ENCODE measurements around the gene CDC40. TPM values are rescaled to one million over a fixed set of nuclear protein-coding genes. Genes with fewer than 3 reads are reported as not detected.

The CDC40 gene
- total and polyA plus RNA-seq, 10 of the 15 experiments (the other 5 are each of a cell fraction or from before 2014, with no cell fraction given) = 20.1 to 35.5 (median 26.1) TPM

DNA sequence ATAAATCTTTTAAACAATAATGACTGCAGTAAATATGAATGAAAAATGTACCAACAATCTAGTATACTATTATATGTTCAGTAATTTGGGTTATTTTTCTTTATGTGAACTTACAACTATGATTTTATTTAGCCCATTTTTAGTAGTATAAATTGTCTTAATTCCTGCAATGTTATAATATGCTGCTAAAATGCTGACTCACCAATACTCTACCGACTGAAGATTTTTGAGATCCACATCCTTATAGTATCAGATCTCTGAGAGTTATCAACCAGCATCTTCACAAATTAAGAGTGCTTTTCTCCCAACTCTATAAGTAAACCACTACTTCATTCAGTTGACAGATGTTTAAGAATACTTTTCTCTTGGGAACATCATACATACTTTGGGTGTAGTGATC is 16.6 kb downstream of the CDC40 start (continued):
- TF ChIP-seq, protein P1, sequence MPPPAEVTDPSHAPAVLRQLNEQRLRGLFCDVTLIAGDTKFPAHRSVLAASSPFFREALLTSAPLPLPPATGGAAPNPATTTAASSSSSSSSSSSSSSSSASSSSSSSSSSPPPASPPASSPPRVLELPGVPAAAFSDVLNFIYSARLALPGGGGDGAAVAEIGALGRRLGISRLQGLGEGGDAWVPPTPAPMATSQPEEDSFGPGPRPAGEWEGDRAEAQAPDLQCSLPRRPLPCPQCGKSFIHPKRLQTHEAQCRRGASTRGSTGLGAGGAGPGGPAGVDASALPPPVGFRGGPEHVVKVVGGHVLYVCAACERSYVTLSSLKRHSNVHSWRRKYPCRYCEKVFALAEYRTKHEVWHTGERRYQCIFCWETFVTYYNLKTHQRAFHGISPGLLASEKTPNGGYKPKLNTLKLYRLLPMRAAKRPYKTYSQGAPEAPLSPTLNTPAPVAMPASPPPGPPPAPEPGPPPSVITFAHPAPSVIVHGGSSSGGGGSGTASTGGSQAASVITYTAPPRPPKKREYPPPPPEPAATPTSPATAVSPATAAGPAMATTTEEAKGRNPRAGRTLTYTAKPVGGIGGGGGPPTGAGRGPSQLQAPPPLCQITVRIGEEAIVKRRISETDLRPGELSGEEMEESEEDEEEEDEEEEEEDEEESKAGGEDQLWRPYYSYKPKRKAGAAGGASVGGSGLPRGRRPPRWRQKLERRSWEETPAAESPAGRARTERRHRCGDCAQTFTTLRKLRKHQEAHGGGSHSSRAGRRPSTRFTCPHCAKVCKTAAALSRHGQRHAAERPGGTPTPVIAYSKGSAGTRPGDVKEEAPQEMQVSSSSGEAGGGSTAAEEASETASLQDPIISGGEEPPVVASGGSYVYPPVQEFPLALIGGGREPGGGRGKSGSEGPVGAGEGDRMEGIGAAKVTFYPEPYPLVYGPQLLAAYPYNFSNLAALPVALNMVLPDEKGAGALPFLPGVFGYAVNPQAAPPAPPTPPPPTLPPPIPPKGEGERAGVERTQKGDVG (CRISPR knock-in tag; IDR thresholded peaks at IDR 0.05) = no peak
- TF ChIP-seq MXI1 (IDR thresholded peaks at IDR 0.05; ENCODE audit: low read depth, low read length) = no peak

DNA sequence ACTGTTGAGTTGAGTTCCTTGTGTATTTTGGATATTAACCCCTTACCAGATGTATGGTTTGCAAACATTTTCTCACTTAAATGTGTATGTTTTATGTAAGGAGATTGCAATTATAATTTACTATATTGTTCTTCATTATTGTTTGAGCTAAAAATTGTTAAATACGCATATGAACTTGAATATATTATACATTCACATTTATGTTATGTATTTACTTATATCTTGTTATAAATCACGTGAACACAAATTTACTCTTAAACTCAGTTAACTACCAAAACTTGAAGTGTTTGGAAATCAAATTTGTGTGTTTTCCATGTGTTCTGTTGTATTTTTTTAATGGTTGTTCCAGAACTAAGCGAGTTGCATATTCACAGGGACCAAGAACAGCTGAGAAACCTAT is 18.3 kb downstream of the CDC40 start:
- Histone ChIP-seq H3K4me3 (no peak overlapping the region), H3K36me3 (ENCODE audit: control insufficient read depth in 2 of 2, insufficient read depth in 2 of 2, low read length in 1 of 2) (no peaks in the 10 kb centered on the region; a peak in 1 of 4 replicates), H3K79me2 (ENCODE audit: control insufficient read depth, insufficient read depth, low read length) (peaks cover 1% of the 10 kb centered on the region), H3K4me1 (ENCODE audit: control insufficient read depth, insufficient read depth, low read length) (no peaks in the 10 kb centered on the region), H4K20me1 (ENCODE audit: control insufficient read depth, insufficient read depth) (no peaks in the 10 kb centered on the region), H3K9ac (ENCODE audit: control insufficient read depth, insufficient read depth, low read length) (no peak overlapping the region), H3K27ac (ENCODE audit: control insufficient read depth, insufficient read depth) (no peak overlapping the region), H3K4me2 (ENCODE audit: control insufficient read depth, insufficient read depth) (no peak overlapping the region), H3K27me3 (replicated peaks in 1 of 2; ENCODE audit: control insufficient read depth in 2 of 2, insufficient read depth in 2 of 2, low read length in 1 of 2) (no peaks in the 10 kb centered on the region), H2AFZ (ENCODE audit: control insufficient read depth, low read depth, low read length) (no peak overlapping the region), H3K9me3 (replicated peaks; ENCODE audit: control insufficient read depth, insufficient read depth, low read length) (no peaks in the 10 kb centered on the region)
- no peak for TF ChIP-seq NFIC (IDR thresholded peaks at IDR 0.05; ENCODE audit: low read depth, low read length)
- no peak for TF ChIP-seq MAX (IDR thresholded peaks at IDR 0.05; ENCODE audit: low read depth, low read length)
- no peak for TF ChIP-seq NFYA (IDR thresholded peaks at IDR 0.05; ENCODE audit: borderline replicate concordance, low read depth, low read length)
- no peak for TF ChIP-seq HCFC1 (IDR thresholded peaks at IDR 0.05; ENCODE audit: low read length)
- no peak for TF ChIP-seq TARDBP (IDR thresholded peaks at IDR 0.05; ENCODE audit: borderline replicate concordance)
- no peak for TF ChIP-seq SREBF1 (IDR thresholded peaks at IDR 0.05; ENCODE audit: low read length)
- TF ChIP-seq BMI1 (IDR thresholded peaks at IDR 0.05; ENCODE audit: borderline replicate concordance) = no peak
- TF ChIP-seq SMARCA5 (IDR thresholded peaks at IDR 0.05) = no peak
- no peak for TF ChIP-seq BRCA1 (IDR thresholded peaks at IDR 0.05; ENCODE audit: low read depth, low read length)
- no peak for TF ChIP-seq CHD4 (IDR thresholded peaks at IDR 0.05)
- TF ChIP-seq EP300 (IDR thresholded peaks at IDR 0.05; ENCODE audit: borderline replicate concordance in 1 of 2, control insufficient read depth in 1 of 2, low read depth in 2 of 2, low read length in 2 of 2) = no peak
- no peak for TF ChIP-seq STAT1 (conservative IDR thresholded peaks at IDR 0.05)
- no peak for TF ChIP-seq EED (IDR thresholded peaks at IDR 0.05; ENCODE audit: low read depth)
- TF ChIP-seq MYB (IDR thresholded peaks at IDR 0.05; ENCODE audit: borderline replicate concordance, low read depth, low read length) = no peak
- RAD21 ChIA-PET (ENCODE audit: unreplicated experiment) = interaction anchor here (0.9 kb wide), 1 partner anchor 10 kb away, joined by 3 read pairs; no protein-coding TSS in a partner anchor
- SMC1A ChIA-PET (ENCODE audit: uncharacterized antibody, unreplicated experiment) = interaction anchor here (1.2 to 1.9 kb wide), 4 partner anchors 10 to 16 kb away, joined by 3 to 8 read pairs (median 6); no protein-coding TSS in a partner anchor
- WGBS (ENCODE audit: insufficient coverage, insufficient replicate concordance, low lambda C conversion rate, missing lambda C conversion rate) = 98% methylated on average over 3 of the region's 3 CpGs
- BruUV-seq (replicated peaks) = no TSS peak
- POLR2A ChIA-PET = interaction anchor here (0.7 to 1.4 kb wide), 2 partner anchors 17 to 49 kb away, joined by 3 to 4 read pairs; no protein-coding TSS in a partner anchor
- ATAC-seq (no peak), FAIRE-seq (no peak), DNase-seq (ENCODE audit: low read depth, low spot score) (no peak)
- intact Hi-C loops (cut with micrococcal nuclease; ENCODE audit: unreplicated experiment) (no loop called here), in situ Hi-C loops (cut with MboI) (no loop called here)
- CTCF ChIA-PET = interaction anchor here (0.8 to 1.3 kb wide), 6 partner anchors 10 to 832 kb away, joined by 3 to 4 read pairs (median 3); no protein-coding TSS in a partner anchor
